SU-DHL-6 (cell line): ENCODE data around the gene IQGAP1.
"Not testable (repeated sequence)": the region's sequence is repeated elsewhere in the genome, so short reads cannot be mapped to it uniquely, and the experiment has no call there.

Source experiments
- H2AFZ ChIP-seq: fragments of 200-600 bp; sonication (generic); 2 replicates; pipeline ENCODE4 v1.6.1; 2014; ENCODE audit warnings: low read depth, mild to moderate bottlenecking, moderate library complexity, mixed read lengths, antibody characterized with exemption, low read length; ENCODE audit not compliant: severe bottlenecking
- H3F3A ChIP-seq: fragments of 200-600 bp; shearing (Covaris generic); 2 replicates; pipeline ENCODE4 v1.6.0; 2016; ENCODE audit warnings: antibody characterized with exemption, mild to moderate bottlenecking; ENCODE audit not compliant: insufficient read depth
- H3K27ac ChIP-seq: fragments of 200-600 bp; sonication (generic); 2 replicates; pipeline ENCODE4 v1.5.1; 2016; ENCODE audit warnings: low read depth, mild to moderate bottlenecking, low read length, moderate library complexity, mixed read lengths
- H3K27me3 ChIP-seq: fragments of 200-600 bp; sonication (generic), shearing (Covaris generic); 2 replicates; pipeline ENCODE4 v1.6.0; 2014; ENCODE audit warnings: mild to moderate bottlenecking, low read length
- H3K36me3 ChIP-seq: fragments of 200-600 bp; sonication (generic); 2 replicates; pipeline ENCODE4 v1.6.1; 2014; ENCODE audit warnings: mild to moderate bottlenecking, low read length, mixed read lengths
- H3K4me2 ChIP-seq: fragments of 300-600, 200-600 bp; shearing (Covaris generic), sonication (generic); 2 replicates; pipeline ENCODE4 v1.6.0; 2014; ENCODE audit warnings: low read length, low read depth, mild to moderate bottlenecking; ENCODE audit not compliant: poor library complexity, severe bottlenecking
- H3K4me3 ChIP-seq: fragments of 200-600 bp; sonication (generic); 2 replicates; pipeline ENCODE4 v1.5.1; 2014; ENCODE audit warnings: antibody characterized with exemption, low read length, mild to moderate bottlenecking, mixed read lengths; ENCODE audit not compliant: insufficient read depth, poor library complexity, severe bottlenecking
- H3K79me2 ChIP-seq: fragments of 200-600 bp; sonication (generic); 2 replicates; pipeline ENCODE4 v1.6.1; 2014; ENCODE audit warnings: mild to moderate bottlenecking, low read length, moderate library complexity; ENCODE audit not compliant: insufficient read depth
- H3K9ac ChIP-seq: fragments of 200-600 bp; sonication (generic); 2 replicates; pipeline ENCODE4 v1.7.0; 2014; ENCODE audit warnings: mild to moderate bottlenecking, low read length
- H3K9me2 ChIP-seq: fragments of 200-600 bp; sonication (generic); replicated peaks from 2 replicates; pipeline ENCODE4 v1.6.1; 2014; ENCODE audit warnings: low read length; ENCODE audit not compliant: insufficient read depth
- H3K9me3 ChIP-seq: fragments of 200-600 bp; sonication (generic); 2 replicates; pipeline ENCODE4 v1.6.1; 2014; ENCODE audit warnings: low read length, mixed read lengths; ENCODE audit not compliant: insufficient read depth
- H4K20me1 ChIP-seq: fragments of 200-600 bp; sonication (generic); 2 replicates; pipeline ENCODE4 v1.6.1; 2014; ENCODE audit warnings: low read depth, mild to moderate bottlenecking, antibody characterized with exemption, low read length, moderate library complexity, mixed read lengths
- CTCF ChIP-seq: fragments of 200-600 bp; sonication (generic); IDR thresholded peaks from one replicate; pipeline ENCODE4 v1.5.1; 2017; ENCODE audit warnings: antibody characterized with exemption, mild to moderate bottlenecking, low read length, moderate library complexity; ENCODE audit not compliant: insufficient read depth, poor library complexity, severe bottlenecking
- EZH2phosphoT487 ChIP-seq: fragments of 200-600 bp; sonication (generic), shearing (Covaris generic); conservative IDR thresholded peaks from 2 replicates; pipeline ENCODE4 v1.6.1; 2018; ENCODE audit warnings: mild to moderate bottlenecking, antibody characterized with exemption, low read length, moderate library complexity, mixed read lengths

IQGAP1 gene

GRCh38 chr15:90500171-90500570, 112.1 kb downstream of the IQGAP1 start:
- H3F3A ChIP-seq: no peaks in the 10 kb centered on the region; the same call in 1 of the 2 replicates
- H2AFZ ChIP-seq: no peak overlapping the region
- H3K27me3 ChIP-seq: no peaks in the 10 kb centered on the region
- no peak overlapping the region for H3K4me2 ChIP-seq
- H3K36me3 ChIP-seq: peaks cover 6% of the 10 kb centered on the region; the same call in 1 of the 2 replicates
- no peak overlapping the region for H3K9ac ChIP-seq
- no peak overlapping the region for H3K4me3 ChIP-seq
- H4K20me1 ChIP-seq: no peaks in the 10 kb centered on the region
- no peaks in the 10 kb centered on the region for H3K9me3 ChIP-seq
- no peak overlapping the region for H3K27ac ChIP-seq
- TF ChIP-seq CTCF (no peak), EZH2phosphoT487 (no peak)
- no peaks in the 10 kb centered on the region for H3K79me2 ChIP-seq
- no peaks in the 10 kb centered on the region for H3K9me2 ChIP-seq

GRCh38 chr15:90501898-90502297, 113.9 kb downstream of the IQGAP1 start:
- Histone ChIP-seq H3K79me2 (no peaks in the 10 kb centered on the region), H3K9me2 (no peaks in the 10 kb centered on the region), H4K20me1 (no peaks in the 10 kb centered on the region), H2AFZ (no peak overlapping the region), H3K27ac (no peak overlapping the region), H3F3A (no peaks in the 10 kb centered on the region; the same call in 1 of the 2 replicates), H3K27me3 (no peaks in the 10 kb centered on the region), H3K4me2 (no peak overlapping the region), H3K4me3 (no peak overlapping the region), H3K9ac (no peak overlapping the region), H3K9me3 (no peaks in the 10 kb centered on the region), H3K36me3 (peaks cover 6% of the 10 kb centered on the region; the same call in 1 of the 2 replicates)
- TF ChIP-seq EZH2phosphoT487 (no peak), CTCF (no peak)

GRCh38 chr15:90510781-90511180, 122.7 kb downstream of the IQGAP1 start:
- H3K36me3 ChIP-seq, H3K27ac ChIP-seq, H3K4me3 ChIP-seq, H2AFZ ChIP-seq, H3K4me2 ChIP-seq, H4K20me1 ChIP-seq, H3K79me2 ChIP-seq, H3K27me3 ChIP-seq, H3K9ac ChIP-seq, H3K9me3 ChIP-seq, H3F3A ChIP-seq, H3K9me2 ChIP-seq: not testable (repeated sequence)

GRCh38 chr15:90511211-90511618, 123.2 kb downstream of the IQGAP1 start:
- not testable (repeated sequence) for H3K9me3 ChIP-seq, H4K20me1 ChIP-seq, H3K9me2 ChIP-seq, H3K4me2 ChIP-seq, H3K27me3 ChIP-seq, H2AFZ ChIP-seq, H3K27ac ChIP-seq, H3K36me3 ChIP-seq, H3K79me2 ChIP-seq, H3K4me3 ChIP-seq, H3K9ac ChIP-seq, H3F3A ChIP-seq
